AG09319 (cell line): ENCODE data around the gene TBL2.
A peak's percentile ranks its signal among the peaks of the same experiment; 100 is the strongest.

ENCODE experiments used
- DNase-seq: peaks from one replicate; pipeline ENCODE4 v3.0.0-alpha.2; 2010; ENCODE audit warnings: low read depth; ENCODE audit errors: extremely low read depth
- TF ChIP-seq, protein P1 (sequence below): IDR thresholded peaks from 2 replicates; pipeline ENCODE4 v1.5.1; 2011; ENCODE audit warnings: low read depth, mild to moderate bottlenecking, inconsistent platforms, low read length, moderate library complexity

The TBL2 gene, protein sequence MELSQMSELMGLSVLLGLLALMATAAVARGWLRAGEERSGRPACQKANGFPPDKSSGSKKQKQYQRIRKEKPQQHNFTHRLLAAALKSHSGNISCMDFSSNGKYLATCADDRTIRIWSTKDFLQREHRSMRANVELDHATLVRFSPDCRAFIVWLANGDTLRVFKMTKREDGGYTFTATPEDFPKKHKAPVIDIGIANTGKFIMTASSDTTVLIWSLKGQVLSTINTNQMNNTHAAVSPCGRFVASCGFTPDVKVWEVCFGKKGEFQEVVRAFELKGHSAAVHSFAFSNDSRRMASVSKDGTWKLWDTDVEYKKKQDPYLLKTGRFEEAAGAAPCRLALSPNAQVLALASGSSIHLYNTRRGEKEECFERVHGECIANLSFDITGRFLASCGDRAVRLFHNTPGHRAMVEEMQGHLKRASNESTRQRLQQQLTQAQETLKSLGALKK

DNA sequence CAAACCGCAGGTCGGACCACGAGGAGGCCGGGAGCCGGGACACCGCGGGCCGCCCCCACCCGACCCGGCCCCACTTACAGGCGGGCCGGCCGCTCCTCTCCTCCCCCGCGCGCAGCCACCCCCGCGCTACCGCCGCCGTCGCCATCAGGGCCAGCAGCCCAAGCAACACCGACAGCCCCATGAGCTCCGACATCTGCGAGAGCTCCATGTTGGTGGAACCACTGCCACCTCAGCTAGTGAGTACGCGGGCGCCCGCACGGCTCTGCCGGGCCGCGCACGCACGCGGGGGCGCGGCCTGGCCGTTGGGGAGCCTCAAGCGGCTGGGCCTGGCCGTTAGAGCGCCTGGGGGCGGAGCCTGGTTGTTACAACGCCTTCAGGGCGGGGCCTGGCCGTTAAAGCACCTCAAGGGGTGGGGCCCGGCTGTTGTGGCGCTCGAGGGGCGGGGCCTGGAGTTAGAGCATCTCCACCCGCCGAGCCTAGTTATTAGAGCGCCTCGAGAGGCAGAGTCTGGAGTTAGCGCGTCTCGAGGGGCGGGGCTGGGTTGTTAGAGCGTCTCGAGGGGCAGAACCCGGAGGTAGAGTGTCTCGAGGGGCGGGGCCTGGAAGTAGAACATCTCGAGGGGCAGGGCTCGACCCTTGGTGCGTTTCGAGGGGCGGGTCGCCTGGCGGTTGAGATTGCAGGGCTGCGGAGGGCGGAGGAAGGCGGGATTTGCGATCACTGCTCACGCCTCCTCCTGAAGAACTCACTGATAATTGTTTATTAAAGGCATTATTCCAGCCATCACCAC, at the start of gene TBL2:
TBL2 (minus strand) TSS at position 238 of the 787 bp plus-strand sequence; CDS start at position 208, 30 bp downstream.
- TF ChIP-seq, protein P1, sequence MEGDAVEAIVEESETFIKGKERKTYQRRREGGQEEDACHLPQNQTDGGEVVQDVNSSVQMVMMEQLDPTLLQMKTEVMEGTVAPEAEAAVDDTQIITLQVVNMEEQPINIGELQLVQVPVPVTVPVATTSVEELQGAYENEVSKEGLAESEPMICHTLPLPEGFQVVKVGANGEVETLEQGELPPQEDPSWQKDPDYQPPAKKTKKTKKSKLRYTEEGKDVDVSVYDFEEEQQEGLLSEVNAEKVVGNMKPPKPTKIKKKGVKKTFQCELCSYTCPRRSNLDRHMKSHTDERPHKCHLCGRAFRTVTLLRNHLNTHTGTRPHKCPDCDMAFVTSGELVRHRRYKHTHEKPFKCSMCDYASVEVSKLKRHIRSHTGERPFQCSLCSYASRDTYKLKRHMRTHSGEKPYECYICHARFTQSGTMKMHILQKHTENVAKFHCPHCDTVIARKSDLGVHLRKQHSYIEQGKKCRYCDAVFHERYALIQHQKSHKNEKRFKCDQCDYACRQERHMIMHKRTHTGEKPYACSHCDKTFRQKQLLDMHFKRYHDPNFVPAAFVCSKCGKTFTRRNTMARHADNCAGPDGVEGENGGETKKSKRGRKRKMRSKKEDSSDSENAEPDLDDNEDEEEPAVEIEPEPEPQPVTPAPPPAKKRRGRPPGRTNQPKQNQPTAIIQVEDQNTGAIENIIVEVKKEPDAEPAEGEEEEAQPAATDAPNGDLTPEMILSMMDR = peak; percentile 17
- DNase-seq = peak; percentile 97

DNA sequence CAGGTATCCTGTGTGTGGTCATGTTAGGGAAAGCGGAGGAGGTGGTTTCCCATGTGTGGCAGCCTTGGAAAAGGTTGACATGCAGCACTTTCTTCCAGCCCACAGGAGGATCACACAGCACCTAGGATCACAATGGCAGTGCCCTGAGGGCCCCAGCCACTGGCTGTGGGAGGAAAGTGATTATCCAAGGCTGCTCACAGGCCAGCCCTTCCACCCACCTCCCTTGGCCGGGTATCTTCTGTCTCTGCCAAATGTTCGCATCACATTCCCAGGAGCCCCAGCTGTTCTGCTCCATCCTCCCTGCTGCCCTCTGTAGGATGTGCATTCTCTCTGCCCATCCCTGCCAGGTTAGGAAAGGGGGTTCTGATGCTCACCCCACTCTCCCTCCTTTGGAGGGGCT, 48.4 kb upstream of the TBL2 start:
- no peak for DNase-seq
- TF ChIP-seq, protein P1 = peak; percentile 19

DNA sequence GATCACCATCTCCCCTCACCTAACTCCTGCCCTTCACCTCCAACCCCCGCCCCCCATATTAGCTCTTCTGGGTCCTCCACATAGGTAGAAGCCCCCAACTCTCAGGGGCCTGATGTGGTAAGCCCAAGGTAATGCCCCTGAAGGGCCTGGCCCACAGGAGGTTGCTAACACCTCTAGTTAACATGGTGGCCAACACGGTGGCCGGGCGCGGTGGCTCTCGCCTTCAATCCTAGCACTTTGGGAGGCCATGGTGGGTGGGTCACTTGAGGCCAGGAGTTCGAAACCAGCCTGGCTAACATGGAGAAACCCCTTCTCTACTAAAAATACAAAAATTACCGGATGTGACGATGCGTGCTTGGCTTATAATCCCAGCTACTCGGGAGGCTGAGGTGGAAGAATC, 46.9 kb upstream of the TBL2 start:
- DNase-seq = no peak
- TF ChIP-seq, protein P1 = no peak

DNA sequence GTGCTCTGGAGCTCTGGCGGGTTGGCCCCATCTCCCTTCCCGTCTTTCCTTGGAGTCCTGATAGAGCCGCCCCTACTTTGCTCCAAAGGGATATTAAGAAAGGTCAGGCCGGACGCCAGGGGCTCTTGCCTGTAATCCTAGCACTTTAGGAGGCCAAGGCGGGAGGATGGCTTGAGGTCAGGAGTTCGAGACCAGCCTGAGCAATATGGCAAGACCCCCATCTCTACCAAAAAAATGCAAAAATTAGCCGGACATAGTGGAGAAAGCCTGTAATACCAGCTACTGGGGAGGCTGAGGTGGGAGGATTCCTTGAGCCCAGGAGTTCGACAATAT, 46.3 kb upstream of the TBL2 start:
- TF ChIP-seq, protein P1 = no peak
- DNase-seq = no peak

DNA sequence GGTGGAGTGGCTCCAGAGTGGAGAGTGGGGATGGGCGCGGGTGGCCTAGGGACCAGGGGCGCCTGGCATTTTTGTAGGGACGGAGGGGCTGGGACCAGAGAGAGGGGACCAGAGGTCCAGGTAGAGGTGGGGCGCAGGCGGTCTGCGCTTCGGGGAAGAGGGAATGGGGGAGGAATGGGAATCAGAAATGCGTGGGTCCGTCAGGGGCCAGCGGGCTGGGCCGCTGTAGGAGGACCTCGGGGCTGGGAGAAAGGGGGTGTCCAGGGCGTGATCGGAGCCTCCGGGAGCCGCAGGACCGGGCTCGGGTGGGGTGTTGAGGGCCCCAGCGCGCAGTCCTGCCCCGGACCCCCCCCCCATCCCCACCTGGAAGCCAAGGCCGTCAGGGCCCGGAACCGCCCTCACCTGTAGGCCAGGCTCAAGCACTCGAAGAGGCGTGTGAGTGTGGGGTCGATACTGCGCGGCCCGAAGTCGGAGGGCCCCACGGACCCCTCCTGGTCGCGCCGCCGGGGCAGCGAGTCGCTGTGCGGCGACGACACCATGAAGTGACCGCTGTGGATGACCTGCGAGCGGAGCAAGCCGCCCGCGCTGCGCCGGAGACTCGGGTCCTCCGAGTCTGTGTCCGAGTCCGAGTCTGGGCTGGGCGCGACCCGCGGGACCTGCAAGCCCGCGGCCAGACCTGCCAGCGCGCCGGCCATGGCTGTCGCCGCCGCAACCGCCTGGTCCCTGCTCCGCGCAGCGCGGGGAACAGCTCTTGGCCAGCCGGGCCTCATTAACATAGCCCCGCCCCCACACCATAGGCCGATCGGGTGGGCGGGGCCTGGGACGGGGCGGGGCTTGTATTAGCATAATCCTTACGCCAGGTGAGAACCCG, 45.7 kb upstream of the TBL2 start, which contains the start of gene MLXIPL:
MLXIPL (minus strand) TSS at position 725 of the 871 bp plus-strand sequence; CDS start at position 695, 30 bp downstream.
- no peak for DNase-seq
- TF ChIP-seq, protein P1 = no peak

DNA sequence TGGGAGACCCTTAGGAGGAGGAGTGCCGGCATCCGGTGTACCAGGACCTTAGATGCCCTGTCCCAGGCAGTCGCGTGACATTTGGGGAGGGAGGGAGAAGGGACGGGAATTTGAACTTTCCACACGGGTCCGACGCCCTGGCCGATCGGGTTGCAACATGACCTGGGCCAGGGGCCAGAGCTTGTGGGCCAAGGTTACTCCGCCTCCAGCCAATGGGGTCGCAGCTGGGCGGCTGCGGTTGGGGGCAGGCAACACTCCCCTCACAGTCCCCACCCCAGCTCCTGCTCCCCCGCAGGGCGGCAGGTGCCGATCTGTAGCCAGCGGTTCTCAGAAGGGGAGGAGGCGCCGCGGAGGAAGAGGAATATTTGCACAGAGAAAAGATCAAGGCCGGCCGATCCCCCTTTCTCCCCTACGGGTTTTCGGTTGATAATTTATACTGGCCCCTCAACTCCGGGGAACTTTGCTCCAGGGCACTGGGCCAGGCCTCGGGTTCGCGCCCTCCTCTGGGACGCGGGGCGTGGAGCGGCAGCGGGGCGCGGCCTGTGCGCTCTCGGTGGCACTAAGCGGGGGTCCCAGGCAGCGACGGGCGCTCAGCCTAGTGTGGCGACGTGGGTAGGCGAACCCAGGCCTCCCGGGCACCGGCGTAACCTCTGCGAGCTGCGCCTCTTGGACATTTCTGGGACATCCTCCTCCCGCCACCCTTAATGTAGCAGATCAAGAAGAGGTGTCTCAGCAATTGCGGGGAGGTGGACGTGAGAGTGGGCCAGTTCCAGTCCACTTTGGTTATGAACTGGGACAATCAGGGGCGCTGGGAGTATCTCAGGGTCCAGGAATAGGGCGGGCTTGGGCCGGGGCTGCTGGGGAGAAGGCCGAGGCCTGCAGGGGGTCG, 44.8 kb upstream of the TBL2 start:
- TF ChIP-seq, protein P1 = no peak
- no peak for DNase-seq
